ENCODE results near the gene WDR31.
"Not testable (repeated sequence)": the region's sequence is repeated elsewhere in the genome, so short reads cannot be mapped to it uniquely, and the experiment has no call there.

The WDR31 gene

GRCh38 chr9:113340011-113340699, at the start of gene WDR31:
Gene WDR31, minus strand, starts transcription at chr9:113340275. Its CDS starts 8,253 bp downstream, at chr9:113332022.
- peak; percentile 58 for DNase-seq (ENCODE audit: low read depth)

- DNase-seq (ENCODE audit: low read depth), result no peak
Measured at GRCh38 chr9:113389451-113389850, 49.4 kb upstream of the WDR31 start.

GRCh38 chr9:113388833-113389232, 48.8 kb upstream of the WDR31 start:
- no peak for DNase-seq (ENCODE audit: low read depth)

- no peak for DNase-seq (ENCODE audit: low read depth)
Measured at GRCh38 chr9:113387560-113388230, 47.6 kb upstream of the WDR31 start.

- DNase-seq (ENCODE audit: low read depth), result no peak
Measured at GRCh38 chr9:113386571-113387393, 46.7 kb upstream of the WDR31 start.

GRCh38 chr9:113381909-113382411, 41.9 kb upstream of the WDR31 start:
- no peak for DNase-seq (ENCODE audit: low read depth)

- not testable (repeated sequence) for DNase-seq (ENCODE audit: low read depth)
Measured at GRCh38 chr9:113381441-113381840, 41.4 kb upstream of the WDR31 start.

- no peak for DNase-seq (ENCODE audit: low read depth)
Measured at GRCh38 chr9:113380869-113381378, 40.8 kb upstream of the WDR31 start.

- DNase-seq (ENCODE audit: low read depth), result not testable (repeated sequence)
Measured at GRCh38 chr9:113379829-113380210, 39.7 kb upstream of the WDR31 start.

- not testable (repeated sequence) for DNase-seq (ENCODE audit: low read depth)
Measured at GRCh38 chr9:113379094-113379828, 39.2 kb upstream of the WDR31 start.

- DNase-seq (ENCODE audit: low read depth), result peak; percentile 28
Measured at GRCh38 chr9:113376634-113377567, 36.8 kb upstream of the WDR31 start, which contains the start of gene HDHD3. Gene HDHD3, minus strand, starts transcription at chr9:113376986. Its CDS starts 2,632 bp downstream, at chr9:113374354.

- no peak for DNase-seq (ENCODE audit: low read depth)
Measured at GRCh38 chr9:113375057-113376023, 35.3 kb upstream of the WDR31 start.

GRCh38 chr9:113373676-113374392, 33.8 kb upstream of the WDR31 start:
- DNase-seq (ENCODE audit: low read depth), result no peak

- no peak for DNase-seq (ENCODE audit: low read depth)
Measured at GRCh38 chr9:113373256-113373655, 33.2 kb upstream of the WDR31 start.

- no peak for DNase-seq (ENCODE audit: low read depth)
Measured at GRCh38 chr9:113372059-113372458, 32.0 kb upstream of the WDR31 start.

- no peak for DNase-seq (ENCODE audit: low read depth)
Measured at GRCh38 chr9:113370806-113371325, 30.8 kb upstream of the WDR31 start.

- no peak for DNase-seq (ENCODE audit: low read depth)
Measured at GRCh38 chr9:113369855-113370140, 29.7 kb upstream of the WDR31 start.

Measured in HS-5 (cell line).